GM12873 (cell line): Measurements from ENCODE around the gene GOLGA2.

ENCODE experiments used
- TF ChIP-seq, protein P1 (sequence below): IDR thresholded peaks from 2 replicates; pipeline ENCODE4 v1.5.1; 2012; ENCODE audit warnings: low read depth, mild to moderate bottlenecking, moderate library complexity, low read length, control low read depth; ENCODE audit not compliant: insufficient read depth; ENCODE audit errors: missing control alignments

Gene GOLGA2

DNA sequence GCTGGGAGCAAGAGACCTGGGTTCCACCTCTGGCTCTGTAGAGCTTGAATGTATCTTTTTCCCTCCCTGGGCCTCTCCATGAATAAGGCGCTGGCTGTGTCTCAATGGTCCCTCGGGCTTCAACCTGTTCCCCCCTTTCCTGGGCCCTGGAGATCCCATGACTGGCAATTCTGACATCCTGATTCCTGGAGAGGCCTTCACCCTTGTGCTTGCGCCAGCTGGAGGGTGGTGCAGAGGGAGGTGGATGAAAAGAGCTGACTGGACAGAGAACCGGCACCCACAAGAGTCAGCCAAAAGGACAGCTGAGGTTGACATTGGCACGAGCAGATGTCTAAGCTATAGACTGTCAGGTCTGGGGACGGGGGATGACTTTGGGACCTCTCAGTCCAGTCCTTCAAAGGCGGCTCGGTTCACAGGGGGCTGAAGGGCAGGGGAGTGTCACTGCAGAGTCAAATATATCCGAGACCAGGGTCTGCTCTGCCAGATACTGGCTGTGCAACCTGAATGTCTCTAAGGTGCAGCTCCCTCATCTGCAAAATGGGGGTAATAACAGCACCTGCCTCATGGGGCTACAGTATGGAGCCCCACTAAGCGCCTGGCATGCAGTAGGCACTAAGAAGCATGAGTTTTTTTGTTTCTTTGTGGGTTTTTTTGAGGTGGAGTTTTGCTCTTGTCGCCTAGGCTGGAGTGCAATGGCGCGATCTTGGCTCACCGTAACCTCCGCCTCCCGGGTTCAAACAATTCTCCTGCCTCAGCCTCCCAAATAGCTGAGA is 58.8 kb downstream of the GOLGA2 start:
- TF ChIP-seq, protein P1, sequence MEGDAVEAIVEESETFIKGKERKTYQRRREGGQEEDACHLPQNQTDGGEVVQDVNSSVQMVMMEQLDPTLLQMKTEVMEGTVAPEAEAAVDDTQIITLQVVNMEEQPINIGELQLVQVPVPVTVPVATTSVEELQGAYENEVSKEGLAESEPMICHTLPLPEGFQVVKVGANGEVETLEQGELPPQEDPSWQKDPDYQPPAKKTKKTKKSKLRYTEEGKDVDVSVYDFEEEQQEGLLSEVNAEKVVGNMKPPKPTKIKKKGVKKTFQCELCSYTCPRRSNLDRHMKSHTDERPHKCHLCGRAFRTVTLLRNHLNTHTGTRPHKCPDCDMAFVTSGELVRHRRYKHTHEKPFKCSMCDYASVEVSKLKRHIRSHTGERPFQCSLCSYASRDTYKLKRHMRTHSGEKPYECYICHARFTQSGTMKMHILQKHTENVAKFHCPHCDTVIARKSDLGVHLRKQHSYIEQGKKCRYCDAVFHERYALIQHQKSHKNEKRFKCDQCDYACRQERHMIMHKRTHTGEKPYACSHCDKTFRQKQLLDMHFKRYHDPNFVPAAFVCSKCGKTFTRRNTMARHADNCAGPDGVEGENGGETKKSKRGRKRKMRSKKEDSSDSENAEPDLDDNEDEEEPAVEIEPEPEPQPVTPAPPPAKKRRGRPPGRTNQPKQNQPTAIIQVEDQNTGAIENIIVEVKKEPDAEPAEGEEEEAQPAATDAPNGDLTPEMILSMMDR: no peak

DNA sequence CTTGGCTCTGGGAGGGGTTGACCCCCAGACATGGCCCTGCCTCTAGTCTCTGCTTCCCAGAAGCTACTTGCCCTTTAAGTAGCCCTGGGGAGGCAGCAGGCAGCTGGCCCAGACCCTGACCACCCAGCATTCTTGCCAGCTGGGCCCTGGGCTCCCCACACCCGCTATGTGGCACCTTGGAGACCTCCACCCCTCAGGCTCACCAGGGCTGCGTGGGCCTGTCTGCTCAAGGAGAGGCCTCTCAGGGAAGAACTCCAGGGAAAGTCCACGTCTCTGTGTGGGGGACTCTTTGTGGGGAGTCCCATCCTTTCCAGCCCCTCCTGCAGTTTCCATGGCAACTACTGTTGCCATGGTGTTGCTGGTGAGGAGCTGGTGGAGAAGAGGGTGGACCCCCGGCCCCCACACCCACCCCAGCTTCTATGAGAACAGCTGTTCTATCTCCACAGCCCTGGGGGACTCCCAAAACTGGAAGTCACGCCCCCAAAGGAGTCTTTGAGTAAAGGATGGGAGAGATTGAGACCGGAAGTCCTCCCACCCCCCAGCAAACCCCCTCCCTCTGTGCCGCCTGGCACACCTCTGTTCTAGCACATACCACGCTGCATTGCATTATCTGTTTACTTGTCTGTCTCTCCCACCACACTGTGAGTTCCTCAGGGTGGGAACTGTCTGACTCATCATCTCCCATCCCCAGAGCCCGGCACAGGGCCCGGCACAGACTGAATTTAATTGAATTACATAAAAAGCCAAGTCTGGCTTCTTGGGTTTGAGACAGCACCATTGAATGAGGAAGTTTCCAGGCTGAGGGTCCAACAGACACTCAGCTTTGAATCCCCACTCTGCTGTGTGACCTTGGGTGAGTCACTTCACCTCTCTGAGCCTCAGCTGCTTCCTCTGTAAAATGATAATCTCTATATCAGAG is 60.1 kb downstream of the GOLGA2 start:
- TF ChIP-seq, protein P1: no peak

DNA sequence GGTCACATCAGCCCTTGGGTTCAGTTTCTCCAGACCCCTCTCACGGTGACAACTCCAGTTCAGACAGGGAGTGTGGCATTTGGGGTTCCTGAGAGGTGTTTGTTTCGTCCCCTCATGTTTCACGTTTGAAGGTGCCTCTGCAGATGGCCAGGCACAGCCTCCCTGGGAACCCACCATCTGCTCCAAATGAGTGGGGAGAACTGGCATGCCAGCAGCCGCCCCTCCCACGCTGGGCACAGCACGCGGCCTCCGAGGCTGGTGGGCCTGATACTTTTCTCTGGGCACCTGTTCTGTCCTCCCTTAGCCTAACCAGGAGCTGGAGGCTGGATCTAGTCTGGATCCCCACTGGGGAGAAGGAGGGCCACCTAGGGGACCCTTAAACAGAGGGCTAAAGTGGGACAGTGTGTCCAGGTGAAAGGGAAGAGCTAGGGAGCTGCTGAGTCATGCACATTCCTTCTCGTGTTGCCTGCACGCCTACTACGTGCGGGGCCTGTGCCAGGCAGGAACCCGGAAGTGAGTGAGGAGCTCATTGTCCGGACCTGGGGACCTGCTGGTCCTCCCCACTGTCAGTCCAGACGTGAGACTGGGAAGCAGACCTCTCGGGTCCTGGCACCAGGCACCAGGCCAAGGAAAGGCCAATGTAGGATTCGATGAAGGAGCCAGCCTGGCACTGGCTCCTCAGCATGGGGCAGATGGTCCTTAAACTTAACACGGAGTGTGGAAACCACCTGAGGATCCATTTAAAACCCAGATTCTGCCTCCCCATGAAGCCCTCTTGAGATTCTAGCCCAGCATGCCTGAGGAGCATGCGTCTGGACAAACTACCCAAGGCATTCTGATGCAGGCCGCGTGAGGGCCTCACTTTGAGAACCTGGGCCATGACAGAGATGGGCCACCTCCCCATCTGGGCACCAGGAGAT is 61.0 kb downstream of the GOLGA2 start:
- TF ChIP-seq, protein P1: no peak

DNA sequence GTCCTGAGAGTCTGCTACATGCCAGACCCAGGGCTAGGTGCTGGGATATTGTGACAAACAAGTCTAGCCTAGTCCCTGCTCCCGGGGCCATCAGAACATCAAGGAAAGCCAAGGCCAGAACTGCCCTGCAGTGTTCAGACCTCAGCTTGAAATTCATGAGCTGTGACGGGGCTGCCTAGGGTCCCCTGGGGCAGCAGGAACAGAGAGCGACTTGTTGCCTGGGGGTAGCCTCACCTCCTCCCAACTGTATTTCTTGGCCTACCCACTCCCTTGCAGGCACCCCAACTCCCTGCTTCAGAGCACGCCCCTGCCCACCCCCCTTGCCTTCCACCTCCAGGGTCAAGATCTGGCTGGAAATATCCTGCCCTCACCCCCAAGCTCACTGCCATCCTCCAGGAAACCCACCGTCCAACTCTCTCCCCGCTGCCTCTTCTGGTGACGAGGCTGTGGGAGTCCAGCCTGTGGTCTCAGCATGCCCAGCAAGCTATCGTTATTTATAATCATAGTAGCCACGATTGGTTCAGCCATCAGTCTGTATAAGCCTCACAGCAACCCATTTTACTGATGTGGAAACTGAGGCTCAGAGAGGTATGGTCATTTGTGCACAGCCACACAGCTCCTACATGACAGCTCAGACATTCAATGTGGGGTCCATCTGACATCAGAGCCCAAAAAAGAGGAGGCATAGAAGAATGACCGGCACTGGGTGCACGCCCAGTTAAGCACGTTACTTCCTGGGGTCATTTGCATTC is 61.9 kb downstream of the GOLGA2 start:
- TF ChIP-seq, protein P1: no peak

DNA sequence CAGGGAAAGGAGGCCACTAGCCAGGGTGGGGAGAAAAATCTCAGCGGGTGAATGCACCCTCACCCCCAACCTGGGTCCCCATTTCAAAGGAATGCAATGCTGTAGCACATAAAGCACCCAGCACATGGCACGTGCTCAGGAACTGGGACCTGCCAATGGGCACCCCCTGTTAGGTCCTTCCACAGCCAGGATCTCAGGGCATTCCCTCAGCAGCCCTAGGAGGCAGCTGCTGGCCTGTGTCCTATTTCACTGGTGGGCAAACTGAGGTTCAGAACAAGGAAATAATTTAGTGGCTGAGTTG is 63.9 kb downstream of the GOLGA2 start:
- TF ChIP-seq, protein P1: no peak

DNA sequence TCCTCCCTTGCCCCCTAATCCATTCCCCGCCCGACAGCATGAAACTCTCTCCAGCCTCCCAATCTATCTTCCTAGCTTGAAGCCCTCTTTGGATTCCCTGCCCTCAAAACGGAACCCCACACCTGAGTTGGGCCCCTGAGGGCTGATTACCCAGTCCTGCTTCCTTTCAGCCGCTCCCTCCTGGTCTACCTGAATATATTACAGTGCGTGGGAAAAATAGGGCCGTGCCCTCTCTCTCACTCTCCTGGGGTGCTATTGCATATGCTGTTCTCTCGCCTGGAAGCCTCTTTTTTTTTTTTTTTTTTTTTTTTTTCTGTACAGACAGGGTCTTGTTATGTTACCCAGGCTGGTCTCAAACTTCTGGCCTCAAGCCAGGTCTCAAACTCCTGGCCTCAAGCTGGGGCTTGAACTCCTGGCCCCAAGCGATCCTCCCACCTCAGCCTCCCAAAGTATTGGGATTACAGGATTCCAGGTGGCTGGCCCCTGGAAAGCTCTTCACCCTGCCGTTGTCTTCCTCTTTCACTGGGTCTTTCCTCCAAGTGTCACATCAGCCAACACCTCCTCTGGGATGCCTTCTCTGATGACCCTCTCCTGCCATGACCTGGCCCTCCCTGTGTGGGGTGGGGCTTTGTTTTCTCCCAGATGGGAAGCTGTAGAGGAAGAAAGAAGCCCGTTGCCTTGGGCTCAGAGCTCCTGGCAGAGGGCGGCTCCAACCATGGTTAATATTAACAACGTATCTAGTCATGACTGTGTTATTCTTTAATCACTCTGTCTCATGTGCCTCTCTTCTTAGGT is 64.4 kb downstream of the GOLGA2 start:
- TF ChIP-seq, protein P1: no peak
